ENCODE data around the gene OSGIN1. TPM values are rescaled to one million over a fixed set of nuclear protein-coding genes. Genes with fewer than 3 reads are reported as not detected.

Gene OSGIN1
- total and polyA plus RNA-seq, 2 of the 8 experiments (the other 6 are each of a cell fraction or from before 2014, with no cell fraction given) = 0.58 to 0.76 TPM

- no peak overlapping the region for H3K4ac ChIP-seq (replicated peaks; ENCODE audit: insufficient read length, low read depth, low read length)
- H3K9me3 ChIP-seq (ENCODE audit: insufficient read depth in 2 of 2, low read depth in 1 of 2, low read length in 1 of 2) = no peaks in the 10 kb centered on the region
- H3K27ac ChIP-seq (ENCODE audit: low read depth, low read length) = no peak overlapping the region
- no peak overlapping the region for H3K14ac ChIP-seq (ENCODE audit: insufficient read length)
- no peak overlapping the region for H3K23ac ChIP-seq (ENCODE audit: insufficient read length)
- H3K4me3 ChIP-seq (ENCODE audit: extremely low read depth in 1 of 4, insufficient read depth in 2 of 4, low read depth in 3 of 4, low read length in 4 of 4) = no peak overlapping the region
- no peak overlapping the region for H4K5ac ChIP-seq (ENCODE audit: insufficient read length, low read depth, low read length)
- H2BK120ac ChIP-seq (replicated peaks; ENCODE audit: low read depth, low read length) = no peak overlapping the region
- H3K4me2 ChIP-seq (ENCODE audit: insufficient read depth in 1 of 2, low read depth in 2 of 2, low read length in 2 of 2) = no peak overlapping the region
- H3K9ac ChIP-seq (replicated peaks in 1 of 4; ENCODE audit: extremely low read depth in 1 of 4, low read depth in 3 of 4, low read length in 3 of 4) = no peak overlapping the region
- peaks cover 0 to 2% of the 10 kb centered on the region in 2 experiments for H4K20me1 ChIP-seq (replicated peaks in 1 of 2; ENCODE audit: control insufficient read depth in 1 of 2, insufficient read depth in 2 of 2, low read length in 2 of 2)
- no peak overlapping the region for H4K91ac ChIP-seq (replicated peaks; ENCODE audit: insufficient read length, low read length)
- POLR2A ChIA-PET (ENCODE audit: partially characterized antibody) = interaction anchor here (1.2 kb wide), 1 partner anchor 17 kb away, joined by 3 read pairs; no protein-coding TSS in a partner anchor
- 77% methylated on average over 21 of the region's 21 CpGs; no CpG with 5 or more reads in 1 of the 2 experiments for WGBS, 2 experiments (ENCODE audit: extremely low coverage in 1 of 2, insufficient coverage in 1 of 2, insufficient read length in 1 of 2, insufficient replicate concordance in 2 of 2, low coverage in 1 of 2, low lambda C conversion rate in 2 of 2, missing lambda C conversion rate in 1 of 2)
- TF ChIP-seq E2F6 (IDR thresholded peaks at IDR 0.05) (no peak), ASH2L (IDR thresholded peaks at IDR 0.05; ENCODE audit: low read length) (no peak), JUND (IDR thresholded peaks at IDR 0.05; ENCODE audit: low read length) (no peak), CREB1 (IDR thresholded peaks at IDR 0.05) (no peak), TCF12 (IDR thresholded peaks at IDR 0.05; ENCODE audit: low read depth, low read length) (no peak), CHD2 (IDR thresholded peaks at IDR 0.05; ENCODE audit: low read length) (no peak), NANOG (IDR thresholded peaks at IDR 0.05; ENCODE audit: insufficient read depth, low read depth, low read length, poor library complexity, severe bottlenecking) (no peak), SIRT6 (IDR thresholded peaks at IDR 0.05; ENCODE audit: low read length) (no peak), ATF3 (IDR thresholded peaks at IDR 0.05; ENCODE audit: insufficient read depth, low read depth, low read length) (no peak), USF2 (IDR thresholded peaks at IDR 0.05; ENCODE audit: low read length) (no peak)
- no peak overlapping the region for H2BK5ac ChIP-seq (ENCODE audit: low read depth, low read length)
- no peak overlapping the region for H3K18ac ChIP-seq (ENCODE audit: extremely low read depth, low read length)
- no peak overlapping the region for H2BK20ac ChIP-seq (ENCODE audit: low read length)
- H2BK12ac ChIP-seq (ENCODE audit: low read depth, low read length) = no peak overlapping the region
- DNase-seq (ENCODE audit: low read depth in 1 of 2, low spot score in 2 of 2) = no peak
- H3K23me2 ChIP-seq (ENCODE audit: low read depth, low read length) = 0 out of 2 replicates have a peak, but pooled peaks cover 1% of the 10 kb centered on the region
- H2AFZ ChIP-seq (ENCODE audit: low read length) = no peak overlapping the region
- FAIRE-seq = no peak
- H3K36me3 ChIP-seq (ENCODE audit: control insufficient read depth in 2 of 4, insufficient read depth in 4 of 4, low read length in 3 of 4) = no peaks in the 10 kb centered on the region
- no peaks in the 10 kb centered on the region for H3K79me2 ChIP-seq (ENCODE audit: control insufficient read depth in 1 of 2, insufficient read depth in 2 of 2, low read length in 2 of 2)
- H3K79me1 ChIP-seq (ENCODE audit: low read depth, low read length) = no peaks in the 10 kb centered on the region
- H3K4me1 ChIP-seq (replicated peaks in 1 of 4; ENCODE audit: control insufficient read depth in 3 of 4, insufficient read depth in 4 of 4, low read length in 3 of 4) = no peaks in the 10 kb centered on the region
- H2AK5ac ChIP-seq (ENCODE audit: low read depth, low read length) = no peak overlapping the region
- no peaks in the 10 kb centered on the region; a peak in 1 of 7 replicates for H3K27me3 ChIP-seq (replicated peaks in 1 of 4; ENCODE audit: control insufficient read depth in 3 of 4, extremely low read depth in 1 of 4, insufficient read depth in 3 of 4, low read length in 3 of 4)
- CTCF ChIA-PET (ENCODE audit: partially characterized antibody) = interaction anchor here (1.0 to 2.4 kb wide), 7 partner anchors 9 to 119 kb away, joined by 3 to 13 read pairs (median 8); no protein-coding TSS in a partner anchor
- no peak overlapping the region for H2BK15ac ChIP-seq (ENCODE audit: low read length)
- H3K56ac ChIP-seq (replicated peaks; ENCODE audit: insufficient read length, low read depth, low read length) = no peak overlapping the region
- no peak overlapping the region for H4K8ac ChIP-seq (ENCODE audit: extremely low read depth, insufficient read depth, low read length)
These were observed 6.1 kb upstream of the OSGIN1 start for GRCh38 chr16:83946781-83947566.

Data from H1 (cell line).